ENCODE results near the gene ARFGEF2.

- TF ChIP-seq POLR2A (IDR thresholded peaks at IDR 0.05) (no peak), CTCF (IDR thresholded peaks at IDR 0.05) (no peak), POLR2AphosphoS5 (IDR thresholded peaks at IDR 0.05; ENCODE audit: insufficient read depth in 1 of 2, low read depth in 1 of 2) (no peak)
Observed at GRCh38 chr20:48965189-48965910, 43.8 kb downstream of the ARFGEF2 start.
